Astrocyte (in vitro differentiated cells and primary cell): ENCODE measurements around the gene COL9A3. TPM values are rescaled to one million over a fixed set of nuclear protein-coding genes. Genes with fewer than 3 reads are reported as not detected.

Source experiments
- DNase-seq: peaks from one replicate; pipeline ENCODE4 v3.0.0-alpha.2; 2010; ENCODE audit warnings: low read depth
- FAIRE-seq: peaks from 2 replicates; lab custom pipeline; 2011; peaks lifted over from hg19 to GRCh38; lab: Jason Lieb, UNC
- H2AFZ ChIP-seq: 2 replicates; pipeline ENCODE4 v1.6.0; 2012; ENCODE audit warnings: low read depth, low read length, inconsistent platforms
- H3K27ac ChIP-seq: 2 replicates; pipeline ENCODE4 v1.5.1; 2011; ENCODE audit warnings: low read depth, low read length, inconsistent platforms
- H3K27me3 ChIP-seq: 2 replicates; pipeline ENCODE4 v1.6.0; 2011; ENCODE audit warnings: low read length, inconsistent platforms; ENCODE audit not compliant: insufficient read depth
- H3K36me3 ChIP-seq: 2 replicates; pipeline ENCODE4 v1.5.1; 2011; ENCODE audit warnings: low read length, inconsistent platforms; ENCODE audit not compliant: insufficient read depth
- H3K4me1 ChIP-seq: 2 replicates; pipeline ENCODE4 v1.5.1; 2011; ENCODE audit warnings: low read length, inconsistent platforms; ENCODE audit not compliant: insufficient read depth
- H3K4me2 ChIP-seq: 2 replicates; pipeline ENCODE4 v1.6.0; 2012; ENCODE audit warnings: low read length, inconsistent platforms
- H3K4me3 ChIP-seq: 2 replicates; pipeline ENCODE4 v1.5.1; 2011; ENCODE audit warnings: low read depth, mild to moderate bottlenecking, low read length, inconsistent platforms; ENCODE audit not compliant: insufficient read depth
- H3K79me2 ChIP-seq: 2 replicates; pipeline ENCODE4 v1.6.0; 2012; ENCODE audit warnings: mild to moderate bottlenecking, low read length, inconsistent platforms; ENCODE audit not compliant: insufficient read depth
- H3K9ac ChIP-seq: 2 replicates; pipeline ENCODE4 v1.6.0; 2012; ENCODE audit warnings: mild to moderate bottlenecking, low read length, inconsistent platforms
- H3K9me3 ChIP-seq: 2 replicates; pipeline ENCODE4 v1.5.1; 2012; ENCODE audit warnings: low read depth, mild to moderate bottlenecking, low read length, inconsistent platforms; ENCODE audit not compliant: insufficient read depth
- H4K20me1 ChIP-seq: 2 replicates; pipeline ENCODE4 v1.6.0; 2012; ENCODE audit warnings: low read length, inconsistent platforms; ENCODE audit not compliant: insufficient read depth
- H3K27ac Mint-ChIP-seq: one replicate; pipeline ENCODE4 v1.8.0; 2021; ENCODE audit warnings: mild to moderate bottlenecking, mixed read lengths; ENCODE audit not compliant: unreplicated experiment
- H3K27me3 Mint-ChIP-seq: one replicate; pipeline ENCODE4 v1.8.0; 2021; ENCODE audit warnings: low read depth, mixed read lengths; ENCODE audit not compliant: unreplicated experiment
- H3K36me3 Mint-ChIP-seq: one replicate; pipeline ENCODE4 v1.8.0; 2021; ENCODE audit warnings: low read depth, mixed read lengths; ENCODE audit not compliant: unreplicated experiment
- H3K4me1 Mint-ChIP-seq: one replicate; pipeline ENCODE4 v1.8.0; 2021; ENCODE audit warnings: low read depth, mixed read lengths; ENCODE audit not compliant: unreplicated experiment
- H3K4me3 Mint-ChIP-seq: one replicate; pipeline ENCODE4 v1.8.0; 2021; ENCODE audit warnings: mild to moderate bottlenecking, moderate library complexity, mixed read lengths; ENCODE audit not compliant: unreplicated experiment
- H3K9me3 Mint-ChIP-seq: one replicate; pipeline ENCODE4 v1.8.0; 2021; ENCODE audit warnings: mild to moderate bottlenecking, mixed read lengths; ENCODE audit not compliant: unreplicated experiment
- CTCF ChIP-seq: IDR thresholded peaks from 2 replicates; pipeline ENCODE4 v1.5.1; 2011; ENCODE audit warnings: low read depth, mild to moderate bottlenecking, inconsistent platforms, low read length, moderate library complexity; ENCODE audit not compliant: insufficient read depth
- EZH2 ChIP-seq: IDR thresholded peaks from 2 replicates; pipeline ENCODE4 v1.6.1; 2012; ENCODE audit warnings: mild to moderate bottlenecking, low read length, inconsistent platforms; ENCODE audit not compliant: insufficient read depth
- total RNA-seq: library from RNA; stranded (reverse); gene quantifications from 2 replicates; pipeline ENCODE4 v1.2.1, GENCODE V29; 2021

The COL9A3 gene
- total RNA-seq, 1 donor from 2014 or later: 43.0 TPM

- Histone ChIP-seq H2AFZ (no peak overlapping the region), H3K36me3 (no peaks in the 10 kb centered on the region), H3K27me3 (no peaks in the 10 kb centered on the region), H3K4me3 (no peak overlapping the region), H3K27ac (no peak overlapping the region), H3K4me1 (peaks cover 3% of the 10 kb centered on the region), H3K9me3 (no peaks in the 10 kb centered on the region), H3K4me2 (no peak overlapping the region), H3K79me2 (no peaks in the 10 kb centered on the region), H4K20me1 (no peaks in the 10 kb centered on the region), H3K9ac (no peak overlapping the region)
- DNase-seq: no peak
- H3K4me1 Mint-ChIP-seq: peaks cover 3% of the 10 kb centered on the region
- H3K27ac Mint-ChIP-seq: no peak overlapping the region
- TF ChIP-seq EZH2 (no peak), CTCF (no peak)
- H3K27me3 Mint-ChIP-seq: no peaks in the 10 kb centered on the region
- H3K4me3 Mint-ChIP-seq: no peak overlapping the region
- no peak for FAIRE-seq
- peaks cover 4% of the 10 kb centered on the region for H3K36me3 Mint-ChIP-seq
- no peaks in the 10 kb centered on the region for H3K9me3 Mint-ChIP-seq
Measured at GRCh38 chr20:62831361-62831788, 14.5 kb downstream of the COL9A3 start.

GRCh38 chr20:62831854-62832211, 15.0 kb downstream of the COL9A3 start:
- TF ChIP-seq CTCF (no peak), EZH2 (no peak)
- H3K9me3 Mint-ChIP-seq: no peaks in the 10 kb centered on the region
- no peak overlapping the region for H3K27ac ChIP-seq
- peaks cover 3% of the 10 kb centered on the region for H3K4me1 Mint-ChIP-seq
- DNase-seq: no peak
- no peak overlapping the region for H2AFZ ChIP-seq
- peaks cover 4% of the 10 kb centered on the region for H3K36me3 Mint-ChIP-seq
- no peaks in the 10 kb centered on the region for H3K79me2 ChIP-seq
- no peaks in the 10 kb centered on the region for H3K9me3 ChIP-seq
- no peak overlapping the region for H3K4me2 ChIP-seq
- no peaks in the 10 kb centered on the region for H3K36me3 ChIP-seq
- H3K4me3 ChIP-seq: no peak overlapping the region
- no peak overlapping the region for H3K9ac ChIP-seq
- no peak overlapping the region for H3K4me3 Mint-ChIP-seq
- H3K27me3 ChIP-seq: no peaks in the 10 kb centered on the region
- no peak overlapping the region for H3K27ac Mint-ChIP-seq
- H3K4me1 ChIP-seq: peaks cover 3% of the 10 kb centered on the region
- no peaks in the 10 kb centered on the region for H3K27me3 Mint-ChIP-seq
- no peak for FAIRE-seq
- H4K20me1 ChIP-seq: no peaks in the 10 kb centered on the region

- Mint-ChIP-seq H3K27ac (no peak overlapping the region), H3K36me3 (peaks cover 4% of the 10 kb centered on the region), H3K27me3 (no peaks in the 10 kb centered on the region), H3K4me1 (peaks cover 3% of the 10 kb centered on the region), H3K9me3 (no peaks in the 10 kb centered on the region), H3K4me3 (no peak overlapping the region)
- Histone ChIP-seq H4K20me1 (no peaks in the 10 kb centered on the region), H3K27ac (no peak overlapping the region), H3K9me3 (no peaks in the 10 kb centered on the region), H3K4me1 (peaks cover 3% of the 10 kb centered on the region), H3K36me3 (no peaks in the 10 kb centered on the region), H3K4me3 (no peak overlapping the region), H3K4me2 (peak overlapping the region; percentile 8), H2AFZ (peak overlapping the region; percentile 50), H3K9ac (no peak overlapping the region), H3K27me3 (no peaks in the 10 kb centered on the region), H3K79me2 (no peaks in the 10 kb centered on the region)
- no peak for TF ChIP-seq EZH2
- no peak for TF ChIP-seq CTCF
- no peak for FAIRE-seq
- DNase-seq: no peak
Measured at GRCh38 chr20:62832212-62832922, 15.5 kb downstream of the COL9A3 start.
